Heart left ventricle (tissue), 13 donors: ENCODE measurements around the gene ZNF816.

Experiments used
- CTCF ChIP-seq, 12 donors: fragments of 200-600 bp; sonication (generic) in 4 of 12; IDR thresholded peaks; one replicate each; pipeline versions ENCODE4 v1.5.0 to v1.8.0; 2018 to 2022; ENCODE audit warnings: antibody characterized with exemption in 12 of 12, mild to moderate bottlenecking in 5 of 12
- POLR2A ChIP-seq, 2 donors: fragments of 450-650 bp; IDR thresholded peaks; one replicate each; pipeline ENCODE4 v1.6.1; 2017; ENCODE audit warnings: antibody characterized with exemption in 2 of 2, mild to moderate bottlenecking in 2 of 2, moderate library complexity in 2 of 2
- donor health status: ischemic (EF 13 %, LVEDD 7.1; RV severe dilation, severe dysfunction).
- donor health status: DM: no; HTN: yes; CAD: no.
- donor health status: DM: no; HTN: no; CAD: no.
- donor health status: ischemic (EF 25% LVEDD 6.9; RV normal size, moderate dysfunction).
- donor health status: ischemic (EF 25% LVEDD 5.7; RV mildly dilated, moderate dysfunction).
- donor health status: ischemic (EF 35%, LVEDD 5.7; RV mildly dilated, moderate dysfunction).
- donor health status: nonischemic (EF 11% LVEDD 7.7; RV severe dilation, severe dysfunction).
- donor health status: DM: yes; HTN: yes; CAD: no.
- donor health status: PGD.
- donor health status: ischemic (EF 29% LVEDD 5.4; RV normal size, mild dysfunction).
- donor health status: nonischemic (EF 23%, LVEDD 6.1; RV moderate dilation, normal function).

DNA sequence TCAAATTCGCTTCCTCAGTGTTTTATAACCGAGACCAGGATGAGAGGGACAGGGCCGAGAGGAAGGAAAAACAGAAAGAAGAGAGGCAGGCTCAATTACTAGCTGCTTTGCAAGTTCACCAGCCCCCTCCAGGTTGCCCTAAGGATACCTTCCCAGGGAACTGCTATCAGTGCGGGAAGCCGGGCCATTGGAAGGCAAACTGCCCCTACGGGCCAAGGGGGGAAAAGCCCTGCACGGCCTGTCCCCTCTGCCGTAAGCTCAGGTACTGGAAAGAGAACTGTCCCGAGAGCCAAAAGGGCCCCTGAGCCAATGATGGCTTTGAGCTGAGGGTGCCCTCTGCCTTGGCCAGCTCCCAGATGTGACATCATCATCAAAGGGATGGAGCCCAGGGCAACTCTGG, 47.8 kb upstream of the ZNF816 start:
- TF ChIP-seq CTCF (IDR thresholded peaks at IDR 0.05) (no peak), POLR2A (IDR thresholded peaks at IDR 0.05) (no peak)
